Adipocyte (in vitro differentiated cells): ENCODE results near the gene CLEC14A.

Source experiments
- DNase-seq: peaks from one replicate; pipeline ENCODE4 v3.0.0-alpha.2; 2015; ENCODE audit warnings: low read depth
- H3K27me3 ChIP-seq: replicated peaks from 2 replicates; pipeline ENCODE4 v1.7.0; 2013; ENCODE audit warnings: mild to moderate bottlenecking, low read length, moderate library complexity; ENCODE audit not compliant: control insufficient read depth, insufficient read depth
- H3K36me3 ChIP-seq: 2 replicates; pipeline ENCODE4 v1.7.0; 2013; ENCODE audit warnings: low read length, mild to moderate bottlenecking, moderate library complexity; ENCODE audit not compliant: control insufficient read depth, insufficient read depth, severe bottlenecking
- H3K4me1 ChIP-seq: 2 replicates; pipeline ENCODE4 v1.7.0; 2013; ENCODE audit warnings: mild to moderate bottlenecking, low read length, moderate library complexity; ENCODE audit not compliant: control insufficient read depth, insufficient read depth
- H3K4me3 ChIP-seq: 2 replicates; pipeline ENCODE4 v1.7.0; 2013; ENCODE audit warnings: mild to moderate bottlenecking, low read length, moderate library complexity
- H3K9ac ChIP-seq: 2 replicates; pipeline ENCODE4 v1.7.0; 2013; ENCODE audit warnings: mild to moderate bottlenecking, low read length, moderate library complexity
- H3K9me3 ChIP-seq: 2 replicates; pipeline ENCODE4 v1.7.0; 2013; ENCODE audit warnings: mild to moderate bottlenecking, low read length, moderate library complexity; ENCODE audit not compliant: control insufficient read depth

The CLEC14A gene

GRCh38 chr14:38204719-38205115, 51.2 kb downstream of the CLEC14A start:
- H3K36me3 ChIP-seq = no peaks in the 10 kb centered on the region
- peaks cover 27% of the 10 kb centered on the region for H3K27me3 ChIP-seq
- H3K4me1 ChIP-seq = peaks cover 11% of the 10 kb centered on the region
- H3K4me3 ChIP-seq = no peak overlapping the region
- no peak for DNase-seq
- no peak overlapping the region for H3K9ac ChIP-seq
- H3K9me3 ChIP-seq = peaks cover 5% of the 10 kb centered on the region
